Breast epithelium (tissue), 4 donors: ENCODE data around the gene SOCS2. TPM values are rescaled to one million over a fixed set of nuclear protein-coding genes. Genes with fewer than 3 reads are reported as not detected.
A peak's percentile ranks its signal among the peaks of the same experiment; 100 is the strongest.

Source experiments
- DNase-seq, 2 donors: peaks; one replicate each; pipeline ENCODE4 v3.0.0-alpha.2; 2019; ENCODE audit warnings: low spot score in 2 of 2
- H3K27ac ChIP-seq, 2 donors: fragments of 200-600 bp; sonication (generic) in 1 of 2; one replicate each; pipeline ENCODE4 v1.5.1; 2016 to 2019; ENCODE audit warnings: mild to moderate bottlenecking in 1 of 2
- H3K27me3 ChIP-seq, 2 donors: fragments of 200-600 bp; sonication (generic) in 1 of 2; one replicate each; pipeline versions ENCODE4 v1.5.1 to v1.6.0; 2017 to 2019; ENCODE audit warnings: control low read depth in 1 of 2, mild to moderate bottlenecking in 1 of 2
- H3K36me3 ChIP-seq: fragments of 200-600 bp; one replicate; pipeline ENCODE4 v1.5.1; 2019
- H3K4me1 ChIP-seq, 2 donors: fragments of 200-600 bp; sonication (generic); one replicate each; pipeline ENCODE4 v1.5.1; 2016 to 2019; ENCODE audit warnings: control low read depth in 1 of 2
- H3K4me3 ChIP-seq, 3 donors: fragments of 200-600 bp; sonication (generic); 1 replicate in 2 of 3; 2 replicates in 1 of 3; pipeline ENCODE4 v1.5.1; 2016 to 2019; ENCODE audit warnings: mild to moderate bottlenecking in 3 of 3, moderate library complexity in 2 of 3
- H3K9me3 ChIP-seq, 2 donors: fragments of 200-600 bp; sonication (generic) in 1 of 2; one replicate each; pipeline ENCODE4 v1.5.1; 2016 to 2019; ENCODE audit warnings: control low read depth in 1 of 2
- CTCF ChIP-seq, 3 donors: fragments of 450-650 bp; IDR thresholded peaks; one replicate each; pipeline ENCODE4 v1.5.1; 2016 to 2017; ENCODE audit warnings: antibody characterized with exemption in 3 of 3, mild to moderate bottlenecking in 3 of 3, moderate library complexity in 3 of 3
- POLR2A ChIP-seq: fragments of 450-650 bp; IDR thresholded peaks from one replicate; pipeline ENCODE4 v1.6.1; 2016; ENCODE audit warnings: antibody characterized with exemption, mild to moderate bottlenecking, moderate library complexity
- POLR2AphosphoS5 ChIP-seq, 3 donors: sonication (generic); formaldehyde crosslinking; IDR thresholded peaks; one replicate each; pipeline ENCODE4 v1.6.1; 2017; ENCODE audit warnings: antibody characterized with exemption in 3 of 3
- intact Hi-C: fragments of 100-400 bp; cut with DNase I; formaldehyde crosslinking; loops from one replicate; pipeline ENCODE4 v1.15.1; 2023; ENCODE audit warnings: low total_unique reads
- total RNA-seq, 3 donors: library from RNA; depleted of rRNA; stranded (reverse); fragments of >200 nt; gene quantifications; one replicate each; pipeline ENCODE4 v1.1.0, GENCODE V29; 2016

SOCS2 gene
- total RNA-seq, 3 donors from 2014 or later, result 29.0 to 59.4 (median 59.0) TPM

DNA sequence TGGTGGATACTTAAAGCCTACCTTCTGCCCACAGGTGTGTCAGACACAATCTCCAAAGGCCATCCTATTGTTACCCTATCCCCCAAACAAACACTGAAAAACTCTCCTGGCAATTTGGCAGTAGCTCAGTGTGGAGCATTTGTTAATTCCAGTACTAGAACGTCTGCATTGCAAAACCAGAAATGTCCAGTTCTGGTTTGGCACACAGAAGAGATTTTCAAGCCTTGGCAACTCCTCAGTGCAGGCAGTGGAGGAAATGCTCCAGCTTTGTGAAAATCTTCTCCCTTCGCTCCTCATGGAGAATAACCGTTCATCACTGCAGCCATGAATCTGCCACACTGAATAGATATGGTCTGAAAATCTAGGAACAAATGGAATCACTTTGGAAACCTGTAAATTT is 5.3 kb upstream of the SOCS2 start:
- DNase-seq, result no peak
- no peaks in the 10 kb centered on the region for H3K27me3 ChIP-seq
- no peaks in the 10 kb centered on the region for H3K9me3 ChIP-seq
- H3K36me3 ChIP-seq, result no peaks in the 10 kb centered on the region
- TF ChIP-seq POLR2AphosphoS5 (IDR thresholded peaks at IDR 0.05) (no peak), CTCF (IDR thresholded peaks at IDR 0.05) (no peak), POLR2A (no peak)
- H3K4me3 ChIP-seq, result no peak overlapping the region
- intact Hi-C loops, result no loop called here
- no peaks in the 10 kb centered on the region for H3K4me1 ChIP-seq
- H3K27ac ChIP-seq, result no peak overlapping the region

DNA sequence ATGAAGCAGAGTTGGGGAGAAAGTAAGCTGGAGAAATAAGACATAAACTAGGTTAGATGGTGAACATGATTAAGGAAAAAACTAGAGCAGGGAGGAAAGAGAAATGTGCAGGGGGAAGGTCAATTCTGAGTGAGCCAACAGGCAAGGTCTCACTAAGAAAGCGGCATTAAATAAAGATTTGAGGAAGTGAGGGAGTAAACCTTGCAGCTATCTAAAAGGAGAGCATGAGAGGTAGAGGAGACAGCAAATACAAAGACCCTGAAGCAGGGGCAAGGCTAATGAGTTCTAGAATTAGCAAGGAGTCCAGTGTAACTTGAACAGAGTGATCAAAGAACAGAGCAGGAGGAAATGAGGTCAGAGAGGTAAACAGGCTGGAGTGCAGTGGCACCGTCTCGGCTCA is 4.4 kb upstream of the SOCS2 start:
- Histone ChIP-seq H3K9me3 (no peaks in the 10 kb centered on the region), H3K36me3 (no peaks in the 10 kb centered on the region), H3K4me1 (no peaks in the 10 kb centered on the region), H3K27ac (no peak overlapping the region), H3K4me3 (no peak overlapping the region), H3K27me3 (no peaks in the 10 kb centered on the region)
- intact Hi-C loops, result no loop called here
- DNase-seq, result no peak
- TF ChIP-seq POLR2AphosphoS5 (IDR thresholded peaks at IDR 0.05) (no peak), CTCF (IDR thresholded peaks at IDR 0.05) (no peak)

DNA sequence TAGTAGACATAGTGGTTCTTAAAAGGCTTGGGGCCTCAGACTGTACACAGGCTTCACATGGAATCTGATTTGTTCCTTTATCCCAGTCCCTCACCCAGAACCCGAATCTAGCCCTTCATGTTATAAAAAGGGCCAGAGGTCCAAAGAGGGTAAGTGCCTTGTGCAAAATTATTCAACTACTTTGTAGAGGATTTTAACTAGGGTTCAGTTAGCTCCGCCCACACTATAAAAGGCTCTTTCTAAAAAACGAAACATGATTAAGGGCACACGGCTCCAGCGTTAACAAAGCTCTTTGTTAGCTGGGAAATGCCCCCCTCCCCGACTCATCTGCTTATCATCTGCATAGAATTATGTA is 3.2 kb upstream of the SOCS2 start:
- no peak for DNase-seq
- Histone ChIP-seq H3K27me3 (no peaks in the 10 kb centered on the region), H3K9me3 (no peaks in the 10 kb centered on the region), H3K27ac (peak overlapping the region; percentile 44 to 90), H3K4me1 (no peaks in the 10 kb centered on the region), H3K36me3 (no peaks in the 10 kb centered on the region), H3K4me3 (peak overlapping the region; percentile 69 to 89 (median 81))
- TF ChIP-seq CTCF (IDR thresholded peaks at IDR 0.05), result no peak
- no peak for TF ChIP-seq POLR2AphosphoS5 (IDR thresholded peaks at IDR 0.05)
- TF ChIP-seq POLR2A, result no peak
- intact Hi-C loops, result no loop called here

DNA sequence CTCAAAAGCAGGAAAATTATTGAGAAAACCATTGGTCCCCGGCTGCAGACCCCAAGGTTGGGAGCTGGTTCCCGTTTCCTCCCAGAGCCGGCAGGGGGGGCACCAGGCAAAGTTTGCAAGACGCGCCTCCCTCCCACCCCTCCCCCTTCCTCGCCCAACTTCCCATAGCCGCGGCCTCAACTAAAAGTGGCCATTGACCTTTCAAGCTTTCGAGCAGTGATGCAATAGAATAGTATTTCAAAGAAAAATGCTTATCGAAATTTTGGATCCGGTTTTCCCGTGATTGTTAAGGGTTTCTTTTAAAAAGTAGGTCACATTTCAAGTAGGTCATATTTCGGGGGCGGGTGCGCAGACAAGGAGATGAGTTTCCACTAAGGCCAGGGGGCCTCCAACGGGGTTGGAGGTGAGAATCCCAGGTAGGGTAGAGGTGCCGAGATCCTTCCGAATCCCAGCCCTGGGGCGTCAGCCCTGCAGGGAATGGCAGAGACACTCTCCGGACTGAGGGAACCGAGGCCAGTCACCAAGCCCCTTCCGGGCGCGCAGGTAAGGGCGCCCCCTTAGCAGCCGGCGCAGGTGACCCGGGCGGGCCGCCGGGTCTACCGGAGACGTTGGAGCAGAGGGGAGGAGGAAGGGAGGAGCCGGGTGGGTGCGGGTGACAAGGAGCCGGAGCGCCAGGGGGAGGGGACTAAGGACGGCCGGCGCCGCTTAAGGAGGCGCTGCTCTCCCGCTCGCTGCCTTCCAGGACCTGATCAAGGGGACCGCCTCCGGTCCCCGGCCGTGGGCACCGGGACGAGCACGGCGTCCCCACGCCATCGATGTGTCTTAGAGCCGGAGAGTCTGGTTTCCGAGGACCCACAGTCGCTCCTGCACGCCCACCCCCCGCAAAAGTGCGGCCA is 2.6 kb upstream of the SOCS2 start:
- TF ChIP-seq POLR2A, result no peak
- peak; percentile 45 to 74 (median 67) for TF ChIP-seq CTCF (IDR thresholded peaks at IDR 0.05)
- TF ChIP-seq POLR2AphosphoS5 (IDR thresholded peaks at IDR 0.05), result peak in 2 of 3 donors; percentile 12 to 35
- no peaks in the 10 kb centered on the region for H3K27me3 ChIP-seq
- H3K27ac ChIP-seq, result peak overlapping the region; percentile 90 to 93
- H3K36me3 ChIP-seq, result no peaks in the 10 kb centered on the region
- no peaks in the 10 kb centered on the region for H3K4me1 ChIP-seq
- DNase-seq, result peak; percentile 66 to 87
- H3K9me3 ChIP-seq, result no peaks in the 10 kb centered on the region
- peak overlapping the region; percentile 69 to 89 (median 81) for H3K4me3 ChIP-seq
- intact Hi-C loops, result no loop called here

GRCh38 chr12:93570552-93571364 is 1.7 kb upstream of the SOCS2 start:
- Histone ChIP-seq H3K9me3 (no peaks in the 10 kb centered on the region), H3K27ac (peak overlapping the region; percentile 90 to 93), H3K4me1 (no peaks in the 10 kb centered on the region), H3K27me3 (no peaks in the 10 kb centered on the region), H3K4me3 (peak overlapping the region; percentile 69 to 89 (median 81)), H3K36me3 (peaks cover 5% of the 10 kb centered on the region)
- TF ChIP-seq POLR2AphosphoS5 (IDR thresholded peaks at IDR 0.05), result peak; percentile 86 to 99 (median 95)
- TF ChIP-seq POLR2A, result no peak
- TF ChIP-seq CTCF (IDR thresholded peaks at IDR 0.05), result no peak
- peak; percentile 89 to 95 for DNase-seq
- intact Hi-C loops, result no loop called here
